ENCODE measurements around the gene HCRTR1. TPM values are rescaled to one million over a fixed set of nuclear protein-coding genes. Genes with fewer than 3 reads are reported as not detected.

The HCRTR1 gene
- under 1 TPM; 0.17 to 0.38 (median 0.18) TPM for polyA plus RNA-seq (ENCODE audit: insufficient read length in 3 of 3)

DNA sequence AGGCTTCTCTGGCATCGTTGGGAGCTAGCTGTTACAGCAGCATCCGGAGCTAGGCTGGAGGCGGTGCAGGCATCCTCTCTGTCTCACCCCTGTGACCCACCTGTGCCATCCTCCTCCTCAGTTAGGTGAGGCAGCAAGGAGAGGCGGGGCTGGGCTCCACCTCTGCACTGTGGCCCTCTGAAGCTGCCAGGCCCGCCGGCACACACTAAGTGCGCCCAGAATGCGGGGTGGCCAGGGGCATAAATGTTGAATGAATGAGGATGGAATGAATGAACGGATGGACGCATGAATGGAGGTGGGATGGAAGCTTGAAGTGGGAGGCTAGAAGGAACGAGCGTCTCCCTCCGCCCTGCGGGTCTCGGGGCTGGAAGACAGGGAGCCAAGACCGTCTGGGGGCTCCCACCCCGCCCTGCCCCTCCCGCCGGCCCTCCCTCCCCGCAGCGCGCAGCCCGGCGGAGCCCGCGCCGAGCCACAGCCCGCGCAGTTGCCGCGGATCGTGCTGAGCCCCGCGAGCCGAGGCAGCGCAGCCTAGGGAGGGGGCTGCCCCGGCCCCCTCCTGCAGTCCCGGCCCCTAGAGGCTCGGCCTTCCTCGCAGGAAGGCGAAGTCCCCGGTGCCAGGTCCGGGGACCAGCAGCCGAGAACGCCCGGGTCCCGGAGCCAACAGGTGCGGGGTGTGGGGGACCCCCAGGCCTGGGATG, at the start of gene HCRTR1:
Gene HCRTR1, plus strand, starts transcription at position 472 of the 698 bp plus-strand sequence. CDS start 1,504 bp downstream, outside the sequence.
- no peak for DNase-seq (ENCODE audit: low read depth in 3 of 3, low spot score in 2 of 3)

DNA sequence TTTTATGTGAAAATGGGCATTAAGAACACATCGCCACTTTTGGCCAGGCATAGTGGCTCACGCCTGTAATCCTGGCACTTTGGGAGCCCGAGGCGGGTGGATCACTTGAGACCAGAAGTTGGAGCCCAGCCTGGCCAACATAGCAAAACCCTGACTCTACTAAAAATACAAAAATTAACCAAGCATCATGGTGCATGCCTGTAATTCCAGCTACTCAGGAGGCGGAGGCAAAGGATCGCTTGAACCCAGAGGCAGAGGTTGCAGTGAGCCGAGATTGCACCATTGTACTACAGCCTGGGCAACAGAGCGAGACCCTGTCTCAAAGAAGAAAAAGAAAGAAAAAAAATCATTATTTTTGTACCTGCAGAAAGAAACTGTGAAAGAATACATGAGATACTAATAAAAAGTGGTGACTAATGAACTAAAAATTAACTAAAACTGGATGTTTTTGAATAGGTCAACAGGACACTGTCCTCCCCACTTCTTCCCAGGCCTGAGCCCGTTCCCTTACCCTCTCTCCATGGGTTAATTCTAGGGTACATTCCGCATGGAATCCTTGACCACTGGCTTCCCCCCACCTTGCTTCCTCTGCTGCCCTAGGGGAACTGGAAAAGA, 49.4 kb upstream of the HCRTR1 start:
- no peak for DNase-seq (ENCODE audit: low read depth in 3 of 3, low spot score in 2 of 3)

DNA sequence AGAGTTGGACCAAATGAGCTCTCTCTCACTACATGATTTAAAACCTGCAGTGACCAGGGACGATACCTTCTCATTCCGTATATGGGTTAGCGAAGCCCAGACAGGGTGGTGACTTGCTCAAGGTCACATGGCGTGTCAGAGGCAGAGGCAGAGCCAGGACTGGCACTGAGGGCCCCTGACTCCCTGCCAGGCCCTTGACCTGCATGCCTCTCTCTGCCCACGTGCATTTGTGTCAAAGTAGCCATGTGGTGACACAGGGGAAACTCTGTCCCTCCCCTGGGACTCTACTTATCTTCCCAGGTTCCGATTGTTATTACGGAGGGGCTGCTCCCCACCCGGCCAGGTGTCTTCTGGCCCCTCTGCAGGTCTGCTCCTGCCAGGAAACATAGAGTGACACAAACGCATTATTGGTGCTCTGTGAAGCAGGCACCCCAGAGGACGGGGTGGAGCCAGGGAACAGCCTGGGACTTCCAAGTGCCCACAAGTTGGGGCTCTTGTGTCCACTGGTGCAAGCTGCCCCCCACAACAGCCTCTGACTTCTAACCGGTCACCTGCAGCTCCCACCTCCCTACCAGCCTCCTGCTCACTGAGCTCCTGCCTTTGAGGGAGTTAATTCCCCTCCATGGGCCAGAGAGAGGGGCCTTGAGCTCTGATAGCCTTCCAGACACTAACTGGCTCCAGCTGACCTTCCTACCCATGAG, 48.4 kb upstream of the HCRTR1 start:
- DNase-seq (ENCODE audit: low read depth in 3 of 3, low spot score in 2 of 3), result no peak

DNA sequence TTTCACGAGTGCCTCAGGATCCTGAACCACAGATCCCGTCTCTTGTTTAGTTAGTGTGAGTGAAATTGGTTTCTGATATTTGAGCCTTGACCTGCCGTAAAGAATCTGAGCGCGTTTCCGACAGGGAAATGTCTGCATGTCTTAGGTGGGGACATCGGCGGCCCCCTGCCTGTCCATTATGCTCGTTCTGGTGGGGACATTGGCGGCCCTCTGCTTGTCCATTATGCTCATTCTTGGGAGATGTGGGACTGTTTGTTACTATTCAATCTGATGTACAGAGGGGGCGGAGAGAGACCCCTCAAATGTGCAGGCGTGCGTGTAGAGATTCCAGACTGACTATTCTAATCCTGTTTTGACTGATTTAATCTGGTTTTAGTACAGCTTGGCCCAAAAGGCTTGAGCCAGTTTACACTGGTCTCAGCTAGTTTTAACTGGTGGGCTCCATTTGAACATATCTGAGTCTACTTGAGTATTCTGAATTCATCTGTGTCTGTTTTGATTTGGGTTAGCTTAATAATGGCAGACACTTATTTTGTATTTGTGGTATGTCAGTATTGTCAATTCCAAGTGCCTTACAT, 47.8 kb upstream of the HCRTR1 start:
- DNase-seq (ENCODE audit: low read depth in 3 of 3, low spot score in 2 of 3), result no peak

DNA sequence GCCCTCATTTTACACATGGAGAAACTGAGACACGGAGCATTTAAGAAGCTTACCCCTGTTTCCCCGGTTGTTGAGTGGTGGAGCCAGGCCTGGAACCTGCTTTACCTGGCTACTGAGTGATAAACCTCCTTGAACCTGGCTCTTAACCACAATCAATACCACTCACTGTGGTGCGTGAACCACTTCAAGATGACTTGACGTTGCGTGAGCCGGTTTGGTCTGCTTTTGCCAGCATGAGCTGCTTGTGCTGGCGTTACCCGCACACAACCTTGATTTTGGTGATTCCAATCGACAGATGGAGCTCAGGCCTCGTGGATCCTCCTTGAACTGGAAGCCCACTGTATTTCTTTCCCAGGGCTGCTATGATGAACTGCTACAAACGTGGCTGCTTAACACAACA, 47.3 kb upstream of the HCRTR1 start:
- DNase-seq (ENCODE audit: low read depth in 3 of 3, low spot score in 2 of 3), result no peak

DNA sequence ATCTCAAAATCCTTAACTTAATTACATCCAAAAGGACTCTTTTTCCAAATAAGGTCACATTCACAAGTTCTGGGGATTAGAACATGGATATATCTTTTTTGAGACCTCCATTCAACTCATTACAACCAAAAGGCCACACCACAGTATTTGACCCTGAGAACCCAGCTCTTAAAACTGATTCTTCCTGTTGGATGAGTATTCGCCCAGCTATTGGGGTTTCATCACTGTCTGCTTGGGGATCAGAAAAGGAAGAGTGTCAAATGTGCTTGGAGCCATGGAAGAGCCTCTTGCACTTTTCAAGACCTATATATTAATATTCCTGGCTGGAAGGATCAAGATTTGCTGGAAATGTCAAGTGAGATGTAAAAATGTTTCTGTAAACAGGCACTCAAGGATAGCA, 46.6 kb upstream of the HCRTR1 start:
- DNase-seq (ENCODE audit: low read depth in 3 of 3, low spot score in 2 of 3), result no peak

DNA sequence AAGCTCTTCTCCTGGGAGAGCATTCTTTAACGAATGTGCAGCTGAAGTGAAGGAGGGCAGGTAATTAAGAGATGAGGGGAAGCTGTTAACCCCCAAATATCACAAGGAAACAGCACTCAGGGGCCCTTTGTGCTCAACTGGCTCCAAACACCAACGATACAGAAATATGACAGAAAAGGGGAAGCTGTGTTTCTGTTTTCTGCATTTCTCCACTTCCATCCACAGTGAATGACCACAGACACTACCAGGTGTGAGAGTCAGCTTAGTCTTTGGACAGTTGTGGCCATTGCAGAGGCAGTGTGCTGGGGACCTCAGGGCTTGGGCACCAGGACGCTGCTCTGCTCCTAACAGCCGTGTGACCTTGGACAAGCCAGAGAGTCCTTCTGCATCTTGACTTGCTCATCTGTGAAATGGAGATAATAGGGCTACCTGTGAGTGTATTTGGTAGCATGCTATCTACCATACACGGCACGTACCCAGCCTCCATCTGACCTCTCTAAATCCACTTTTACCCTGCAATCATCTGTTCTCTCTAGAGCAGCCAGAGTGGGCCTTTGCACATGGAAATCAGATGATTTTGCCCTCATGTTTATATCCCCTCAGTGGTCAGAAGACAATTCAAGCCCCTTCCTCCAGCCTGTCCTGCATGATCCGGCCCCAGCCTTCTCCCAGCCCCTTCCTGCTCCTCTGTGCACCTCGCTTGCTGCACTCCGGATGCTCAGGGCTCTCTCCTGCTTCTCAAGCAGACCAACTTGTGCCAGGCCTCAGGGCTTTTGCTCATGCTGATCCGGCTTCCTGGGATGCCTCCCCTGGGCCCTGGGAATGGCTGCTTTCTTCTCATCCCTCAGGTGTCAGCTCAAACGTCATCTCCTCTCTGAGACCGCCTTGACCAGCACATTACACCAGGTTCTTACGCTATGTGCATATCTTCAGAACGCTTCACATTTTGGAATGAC, 45.9 kb upstream of the HCRTR1 start:
- DNase-seq (ENCODE audit: low read depth in 3 of 3, low spot score in 2 of 3), result no peak

DNA sequence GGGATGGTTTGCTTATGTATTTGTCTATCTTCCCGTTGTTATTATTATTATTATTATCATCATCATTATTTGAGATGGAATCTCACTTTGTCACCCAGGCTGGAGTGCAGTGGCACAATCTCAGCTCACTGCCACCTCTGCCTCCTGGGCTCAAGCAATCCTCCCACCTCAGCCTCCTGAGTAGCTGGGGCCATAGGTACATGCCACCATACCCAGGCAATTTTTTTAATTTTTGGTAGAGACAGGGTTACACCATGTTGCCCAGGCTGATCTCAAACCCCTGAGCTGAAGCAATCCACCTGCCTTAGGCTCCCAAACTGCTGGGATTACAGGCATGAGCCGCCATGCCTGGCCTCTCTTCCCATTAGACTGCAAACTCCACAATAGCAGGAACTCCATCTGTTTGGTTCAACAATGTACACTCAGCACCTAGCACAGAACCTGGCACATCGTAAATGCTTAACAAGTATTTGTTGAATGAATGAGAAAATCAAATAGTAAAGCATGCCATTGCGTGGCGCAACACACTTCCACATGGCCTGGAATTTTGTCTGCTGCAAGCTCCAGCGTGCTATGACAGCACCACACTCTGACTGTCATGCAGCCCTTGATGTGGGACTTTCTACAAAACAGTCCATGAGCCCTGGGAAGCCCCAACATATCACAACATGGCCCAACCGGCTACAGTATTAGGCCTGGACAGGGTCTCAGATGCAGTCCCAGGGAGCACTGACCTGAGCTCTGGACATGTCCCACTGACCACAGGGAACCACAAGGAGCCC, 45.0 kb upstream of the HCRTR1 start:
- no peak for DNase-seq (ENCODE audit: low read depth in 3 of 3, low spot score in 2 of 3)

DNA sequence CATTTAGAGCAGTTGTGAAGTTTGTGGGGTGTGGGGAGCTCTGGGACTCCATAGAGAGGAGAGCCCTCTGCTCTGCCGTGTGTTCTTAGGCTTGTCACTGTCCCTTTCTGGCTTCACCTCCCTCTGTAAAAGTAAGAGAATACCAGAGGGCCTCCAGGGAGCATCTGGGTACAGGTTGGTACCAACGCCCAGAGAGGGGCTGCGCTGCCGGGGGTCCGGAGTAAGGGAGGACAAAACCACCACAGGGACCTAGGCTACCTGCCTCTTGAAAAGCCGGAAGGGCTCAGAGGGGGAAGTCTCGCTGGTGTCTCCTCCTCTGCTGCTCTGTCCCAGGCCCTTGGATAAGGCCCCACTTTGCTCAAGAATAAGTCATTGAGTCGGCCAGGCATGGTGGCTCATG, 44.2 kb upstream of the HCRTR1 start:
- DNase-seq (ENCODE audit: low read depth in 3 of 3, low spot score in 2 of 3), result no peak

DNA sequence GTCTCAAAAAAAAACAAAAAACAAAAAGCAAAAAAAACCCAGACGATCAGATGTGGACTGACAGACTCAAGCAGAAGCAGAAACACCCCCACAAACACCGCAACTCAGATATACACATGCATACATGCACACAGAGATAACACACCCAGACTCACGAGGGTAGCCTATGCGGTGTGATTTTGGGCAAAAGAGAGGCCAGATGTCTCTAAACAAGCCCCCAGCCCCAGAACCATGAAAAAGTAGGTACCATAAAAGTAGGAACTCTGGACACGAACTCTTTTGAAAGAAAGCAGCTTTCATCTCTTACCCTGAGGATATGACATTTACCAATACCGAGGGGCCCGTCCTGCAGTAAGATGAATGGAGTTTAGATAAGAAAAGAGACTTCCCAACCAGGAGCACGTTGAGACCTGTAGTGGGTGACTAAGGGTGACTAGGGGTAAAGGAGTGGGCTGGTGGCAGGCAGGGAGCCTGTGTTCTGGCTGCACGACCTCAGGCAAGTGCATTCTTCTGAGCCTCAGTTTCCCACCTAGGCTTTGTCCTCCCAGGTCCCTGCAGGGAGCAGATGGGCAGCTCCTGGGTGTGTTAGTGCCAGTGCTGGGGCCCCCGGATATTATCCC, 42.6 kb upstream of the HCRTR1 start:
- DNase-seq (ENCODE audit: low read depth in 3 of 3, low spot score in 2 of 3), result no peak

DNA sequence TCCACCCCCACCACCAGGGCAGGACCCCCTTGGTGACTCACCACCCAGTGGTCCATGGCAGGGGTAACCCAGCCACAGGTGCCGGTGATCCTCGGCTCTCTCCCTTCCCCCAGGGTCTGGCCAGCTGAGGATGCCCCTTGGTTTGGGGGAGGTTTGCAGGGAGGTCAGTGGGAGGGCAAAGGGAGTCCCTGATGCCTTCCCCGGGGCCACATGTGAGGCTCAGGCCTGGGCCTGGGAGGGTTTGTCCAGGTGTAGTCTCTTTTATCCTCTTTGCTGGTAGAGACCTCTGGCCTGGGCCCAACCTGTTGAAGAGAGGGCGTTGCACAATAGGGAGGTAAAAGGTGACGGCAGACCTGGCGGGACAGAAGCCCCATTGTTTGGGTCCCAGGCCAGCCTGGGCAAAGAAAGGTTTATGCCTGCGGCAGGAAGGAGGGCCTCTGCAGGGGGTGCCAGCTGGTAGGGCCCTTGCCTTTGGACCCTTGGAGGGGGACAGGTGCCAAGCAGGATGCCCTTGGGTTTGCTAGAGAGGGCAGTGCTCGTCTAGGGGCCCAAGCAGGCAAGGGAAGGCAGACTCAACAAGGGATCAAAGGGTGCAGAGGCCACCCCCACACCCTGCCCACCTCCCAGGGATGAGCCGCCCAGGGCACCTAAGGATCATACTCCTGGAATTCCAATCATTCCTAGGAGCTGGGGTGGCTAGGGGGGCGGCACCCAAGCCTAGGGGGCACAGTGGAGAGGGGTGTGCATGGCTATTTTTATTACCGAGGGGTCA, 41.9 kb upstream of the HCRTR1 start:
- no peak for DNase-seq (ENCODE audit: low read depth in 3 of 3, low spot score in 2 of 3)

DNA sequence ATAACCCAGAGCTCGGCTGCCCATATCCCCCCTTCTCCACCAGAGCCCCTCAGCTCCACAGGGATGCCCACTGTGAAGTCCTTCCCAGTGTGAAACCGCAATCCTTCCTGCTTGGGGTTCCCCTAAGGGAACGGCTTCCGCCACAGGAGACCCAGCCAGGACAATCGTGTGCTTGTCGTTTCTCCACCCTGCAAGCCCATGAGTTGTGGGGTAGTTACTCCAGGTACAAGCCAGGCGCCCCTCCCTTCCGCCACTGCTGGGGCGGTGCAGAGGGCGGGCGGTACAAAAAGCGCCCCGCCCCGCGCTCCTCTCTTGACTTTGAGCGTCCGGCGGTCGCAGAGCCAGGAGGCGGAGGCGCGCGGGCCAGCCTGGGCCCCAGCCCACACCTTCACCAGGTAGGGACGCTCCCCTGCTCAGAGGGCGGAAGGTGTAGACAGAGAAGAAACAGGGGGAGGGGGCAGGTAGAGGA, 41.3 kb upstream of the HCRTR1 start, which contains the start of gene TINAGL1:
Gene TINAGL1, plus strand, starts transcription at position 315 of the 469 bp plus-strand sequence. CDS start 634 bp downstream, outside the sequence.
- DNase-seq (ENCODE audit: low read depth in 3 of 3, low spot score in 2 of 3), result no peak

DNA sequence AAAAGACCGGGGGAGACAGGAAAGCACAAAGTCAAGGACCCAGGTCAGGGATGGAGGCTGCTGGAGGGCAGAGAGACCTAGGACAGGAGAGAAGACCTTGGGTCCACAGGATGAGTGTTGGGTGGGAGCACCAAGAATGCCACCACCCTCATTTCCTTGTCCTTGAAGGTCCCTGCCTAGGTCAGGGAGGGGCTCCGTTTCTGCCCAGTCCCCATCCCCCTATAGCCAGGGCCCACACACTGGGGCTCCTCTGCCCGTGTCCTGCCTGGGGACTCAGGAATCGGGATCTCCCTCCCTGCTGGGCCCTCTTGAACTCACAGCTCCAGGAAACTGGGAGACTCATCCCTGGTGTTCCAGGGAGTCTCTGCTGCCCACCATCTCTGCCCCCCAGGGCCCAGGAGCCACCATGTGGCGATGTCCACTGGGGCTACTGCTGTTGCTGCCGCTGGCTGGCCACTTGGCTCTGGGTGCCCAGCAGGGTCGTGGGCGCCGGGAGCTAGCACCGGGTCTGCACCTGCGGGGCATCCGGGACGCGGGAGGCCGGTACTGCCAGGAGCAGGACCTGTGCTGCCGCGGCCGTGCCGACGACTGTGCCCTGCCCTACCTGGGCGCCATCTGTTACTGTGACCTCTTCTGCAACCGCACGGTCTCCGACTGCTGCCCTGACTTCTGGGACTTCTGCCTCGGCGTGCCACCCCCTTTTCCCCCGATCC, 40.6 kb upstream of the HCRTR1 start:
- DNase-seq (ENCODE audit: low read depth in 3 of 3, low spot score in 2 of 3), result no peak

DNA sequence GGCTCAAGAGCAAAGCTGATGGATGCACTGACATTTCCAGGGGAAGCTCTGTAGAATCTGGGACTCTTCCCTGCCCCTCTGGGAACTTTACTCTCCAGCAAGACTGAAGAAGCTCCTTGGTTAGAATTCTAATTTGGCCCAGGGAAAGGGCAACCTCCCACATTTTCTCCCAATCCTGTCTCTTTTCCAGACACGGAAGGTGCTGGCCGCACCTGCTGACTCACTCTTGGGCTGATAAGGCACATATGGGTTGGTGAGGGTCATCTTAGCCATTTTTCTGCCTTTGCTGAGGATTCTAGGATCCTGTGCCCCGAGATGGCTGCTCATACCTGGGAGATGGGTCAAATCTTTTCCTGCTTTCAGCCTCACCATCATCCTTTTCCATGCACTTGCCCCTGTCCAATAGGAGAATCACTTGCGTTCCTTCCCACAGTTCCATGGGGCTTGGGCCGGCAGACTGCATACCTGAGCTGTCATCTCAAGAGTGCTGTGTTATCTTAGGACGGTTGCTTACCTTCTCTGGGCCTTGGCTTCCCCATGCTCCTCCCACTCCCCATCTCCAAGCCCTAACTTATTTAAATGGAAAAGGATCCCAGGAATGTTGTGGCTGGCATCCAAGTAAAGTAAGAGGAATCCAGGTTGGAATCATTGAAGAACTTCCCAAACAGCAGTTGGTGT, 39.8 kb upstream of the HCRTR1 start:
- no peak for DNase-seq (ENCODE audit: low read depth in 3 of 3, low spot score in 2 of 3)

DNA sequence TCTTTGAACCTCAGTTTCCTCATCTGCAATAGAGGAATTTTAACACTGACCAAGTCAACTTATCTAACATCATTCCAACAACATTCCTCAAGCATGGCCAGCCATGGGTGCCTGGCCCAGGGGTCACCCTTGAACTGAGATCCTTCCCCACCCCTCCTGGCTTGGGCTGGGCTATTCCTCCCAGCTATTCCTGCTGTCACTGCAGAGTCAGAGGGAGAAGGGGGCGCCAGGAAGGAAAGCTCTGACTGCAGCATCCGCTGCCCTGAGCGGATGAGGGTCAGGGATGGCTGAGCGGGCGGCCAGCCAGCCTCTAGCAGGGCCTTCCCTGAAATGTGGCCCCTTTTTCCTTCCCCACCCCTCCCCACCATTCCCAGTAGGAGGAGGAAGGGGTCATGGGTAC, 38.1 kb upstream of the HCRTR1 start:
- DNase-seq (ENCODE audit: low read depth in 3 of 3, low spot score in 2 of 3), result no peak

DNA sequence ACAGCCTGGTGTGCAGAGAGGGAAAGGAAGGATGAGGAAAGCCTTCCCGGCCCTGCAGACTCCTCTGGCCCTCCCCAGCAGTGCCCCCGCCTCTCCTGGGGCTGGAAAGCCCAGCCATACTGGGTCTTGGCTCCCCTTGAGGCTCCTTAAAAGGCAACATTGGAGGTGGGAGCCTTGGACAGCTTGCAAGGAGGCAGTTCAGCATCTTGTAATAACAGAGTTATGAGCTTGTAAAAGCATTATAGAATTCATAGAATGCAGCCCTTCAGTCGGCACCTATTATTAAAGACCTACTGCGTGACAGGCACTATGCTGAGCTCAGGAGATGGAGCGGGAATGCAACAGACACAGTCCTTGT, 37.0 kb upstream of the HCRTR1 start:
- DNase-seq (ENCODE audit: low read depth in 3 of 3, low spot score in 2 of 3), result no peak

Data from right renal cortex interstitium (tissue), 3 donors.